HFF-Myc (cell line): ENCODE data around the gene SMAP1.

ENCODE experiments used
- DNase-seq: peaks from one replicate; pipeline ENCODE4 v3.0.0-alpha.2; 2011; ENCODE audit warnings: low read depth; ENCODE audit errors: extremely low read depth
- H3K4me3 ChIP-seq: replicated peaks from 2 replicates; pipeline ENCODE4 v1.5.1; 2011; ENCODE audit warnings: low read depth, mild to moderate bottlenecking, control low read depth, low read length
- TF ChIP-seq, protein P1 (sequence below): IDR thresholded peaks from 2 replicates; pipeline ENCODE4 v1.5.1; 2012; ENCODE audit warnings: mild to moderate bottlenecking, low read depth, low read length, control low read depth; ENCODE audit errors: missing control alignments

Gene SMAP1

DNA sequence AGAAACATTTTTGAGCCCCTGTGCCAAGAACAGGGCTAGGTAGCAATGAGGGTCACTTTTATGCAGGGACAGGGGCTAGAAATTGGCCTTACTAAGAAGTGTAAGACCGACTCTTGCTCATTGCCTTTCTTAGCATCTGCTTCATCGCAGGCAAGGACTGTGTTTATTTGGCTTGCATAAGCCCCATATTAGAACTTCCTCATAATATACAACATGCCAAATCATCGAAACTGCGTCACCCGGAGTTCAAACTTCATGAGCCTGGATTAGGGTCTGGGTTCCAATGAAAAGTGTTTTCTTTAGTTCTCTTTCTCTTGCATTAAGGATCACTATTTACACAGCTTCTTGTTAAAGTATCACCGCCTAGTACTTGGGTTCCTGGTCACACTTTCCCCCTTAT, 977 bp upstream of the SMAP1 start:
- DNase-seq, result no peak
- TF ChIP-seq, protein P1, sequence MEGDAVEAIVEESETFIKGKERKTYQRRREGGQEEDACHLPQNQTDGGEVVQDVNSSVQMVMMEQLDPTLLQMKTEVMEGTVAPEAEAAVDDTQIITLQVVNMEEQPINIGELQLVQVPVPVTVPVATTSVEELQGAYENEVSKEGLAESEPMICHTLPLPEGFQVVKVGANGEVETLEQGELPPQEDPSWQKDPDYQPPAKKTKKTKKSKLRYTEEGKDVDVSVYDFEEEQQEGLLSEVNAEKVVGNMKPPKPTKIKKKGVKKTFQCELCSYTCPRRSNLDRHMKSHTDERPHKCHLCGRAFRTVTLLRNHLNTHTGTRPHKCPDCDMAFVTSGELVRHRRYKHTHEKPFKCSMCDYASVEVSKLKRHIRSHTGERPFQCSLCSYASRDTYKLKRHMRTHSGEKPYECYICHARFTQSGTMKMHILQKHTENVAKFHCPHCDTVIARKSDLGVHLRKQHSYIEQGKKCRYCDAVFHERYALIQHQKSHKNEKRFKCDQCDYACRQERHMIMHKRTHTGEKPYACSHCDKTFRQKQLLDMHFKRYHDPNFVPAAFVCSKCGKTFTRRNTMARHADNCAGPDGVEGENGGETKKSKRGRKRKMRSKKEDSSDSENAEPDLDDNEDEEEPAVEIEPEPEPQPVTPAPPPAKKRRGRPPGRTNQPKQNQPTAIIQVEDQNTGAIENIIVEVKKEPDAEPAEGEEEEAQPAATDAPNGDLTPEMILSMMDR, result no peak

DNA sequence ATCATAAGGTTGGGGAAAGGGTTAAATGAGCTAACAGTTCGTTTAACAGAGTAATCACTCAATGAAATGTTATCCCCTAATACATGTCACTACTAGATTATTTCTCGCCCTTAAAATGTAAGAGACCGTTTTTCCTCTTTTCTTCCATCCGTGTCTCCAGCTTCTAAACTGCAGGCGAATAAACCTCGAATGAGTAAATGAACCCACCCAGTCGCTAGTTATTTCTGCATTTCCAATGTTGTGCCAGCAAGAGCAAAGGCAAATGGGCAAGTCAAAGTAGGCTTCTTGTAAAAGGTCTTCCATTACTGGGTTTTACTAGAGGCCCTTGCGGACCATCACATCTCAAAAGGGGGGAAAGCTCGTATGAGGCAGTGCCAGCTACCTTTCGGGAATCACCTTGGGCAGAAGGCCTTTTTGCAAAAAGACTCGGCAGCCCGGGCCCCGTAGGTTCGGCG, 400 bp upstream of the SMAP1 start:
- no peak for DNase-seq
- TF ChIP-seq, protein P1, result no peak
- H3K4me3 ChIP-seq, result peak overlapping the region; percentile 87

More for the DNA sequence above, 977 bp upstream of the SMAP1 start:
- no peak overlapping the region for H3K4me3 ChIP-seq

DNA sequence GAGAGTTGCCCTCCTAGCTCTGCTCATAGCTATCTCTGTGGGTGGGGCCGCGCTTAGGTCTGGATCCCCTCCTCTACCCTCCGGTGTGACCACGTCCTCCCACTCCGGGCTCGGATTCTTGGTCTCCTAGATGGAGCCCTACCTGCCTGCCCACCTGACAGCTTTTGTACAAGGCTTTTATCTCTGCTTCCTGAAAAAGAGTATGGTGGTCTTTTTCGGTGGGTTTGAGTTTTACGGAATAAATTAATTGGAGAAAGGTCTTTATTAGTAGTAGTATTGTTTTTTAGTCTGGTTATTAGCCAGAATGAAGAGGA, 773 bp downstream of the SMAP1 start:
- DNase-seq, result no peak
- TF ChIP-seq, protein P1, result no peak
- H3K4me3 ChIP-seq, result peak overlapping the region; percentile 87

DNA sequence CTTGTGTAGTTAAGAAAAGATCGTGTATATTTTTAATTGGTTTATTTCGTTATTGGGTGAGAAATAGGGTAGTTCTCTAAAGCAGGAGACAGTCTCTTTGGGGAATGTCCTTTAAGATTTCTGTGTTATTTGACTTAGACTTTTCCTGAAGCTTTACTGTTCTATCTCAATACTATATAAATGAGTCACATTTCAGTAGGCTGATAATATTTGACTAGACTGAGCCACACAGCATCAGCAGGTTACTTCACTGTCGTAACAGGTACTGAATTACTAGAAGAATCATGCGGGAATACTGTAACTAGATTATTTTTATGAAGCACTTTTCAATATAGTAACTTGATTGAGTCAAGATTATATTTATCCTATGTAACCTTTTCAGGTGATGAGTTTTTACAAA, 1.4 kb downstream of the SMAP1 start:
- H3K4me3 ChIP-seq, result peak overlapping the region; percentile 87
- DNase-seq, result no peak
- TF ChIP-seq, protein P1, result no peak

DNA sequence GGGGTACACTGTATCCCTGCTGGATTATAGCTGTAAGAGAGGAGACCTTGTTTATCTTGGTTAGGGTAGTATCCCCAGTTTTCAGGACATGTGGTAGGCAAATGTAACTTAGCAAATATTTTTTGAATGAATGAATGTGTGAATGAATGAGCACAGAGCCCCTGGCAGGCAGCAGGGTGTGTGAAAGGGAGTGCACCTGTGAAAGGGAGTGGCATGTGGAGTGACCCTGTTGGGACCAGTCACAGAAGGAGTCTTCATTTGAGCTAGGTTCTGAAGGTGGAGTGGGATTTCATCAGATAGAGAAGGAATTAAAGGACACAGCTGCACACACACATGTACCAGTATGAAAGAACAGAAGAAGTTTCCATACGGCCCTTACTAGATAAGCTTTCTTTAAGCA, 4.9 kb downstream of the SMAP1 start:
- TF ChIP-seq, protein P1, result no peak
- no peak overlapping the region for H3K4me3 ChIP-seq
- DNase-seq, result no peak

DNA sequence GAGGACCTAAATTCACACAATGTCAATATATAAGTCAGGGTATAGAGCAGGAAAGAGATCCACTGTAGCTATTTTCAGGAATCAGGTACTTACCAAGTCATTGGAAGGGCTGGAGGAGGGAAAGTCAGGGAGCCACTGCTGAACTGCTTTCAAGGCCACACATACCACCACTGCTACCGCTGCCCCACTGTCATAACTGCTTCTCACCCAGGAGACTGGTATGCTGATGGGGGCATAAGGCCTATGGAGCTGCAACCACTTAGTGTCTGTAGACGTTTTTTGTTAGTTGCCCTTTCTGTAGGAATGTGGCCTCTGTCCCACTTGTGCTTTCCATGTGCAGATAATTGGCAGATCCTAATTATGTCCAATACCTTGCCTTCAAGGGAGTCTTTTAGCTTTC, 5.4 kb downstream of the SMAP1 start:
- no peak for DNase-seq
- TF ChIP-seq, protein P1, result no peak
- H3K4me3 ChIP-seq, result no peak overlapping the region

DNA sequence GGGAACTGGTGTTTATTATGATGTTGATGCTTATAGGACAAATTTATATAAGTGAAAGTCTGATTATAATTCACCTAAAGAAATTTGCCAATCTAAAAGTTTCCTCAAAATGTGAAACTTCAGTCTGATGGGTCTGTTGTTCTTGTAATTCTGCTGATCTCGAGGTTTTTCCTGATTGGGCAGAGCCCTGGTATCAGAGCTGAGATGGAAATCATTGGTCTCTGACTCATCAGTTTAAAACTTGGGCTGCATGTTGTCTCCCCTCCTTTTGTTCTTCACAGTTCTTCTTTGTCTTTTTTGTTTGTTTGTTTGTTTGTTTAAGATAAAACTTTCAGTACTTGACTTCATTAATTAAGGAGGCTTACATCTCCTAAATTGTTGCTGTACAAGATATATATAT, 5.9 kb downstream of the SMAP1 start:
- DNase-seq, result no peak
- TF ChIP-seq, protein P1, result no peak

More for the DNA sequence above, 5.9 kb downstream of the SMAP1 start:
- no peak overlapping the region for H3K4me3 ChIP-seq
